ENCODE measurements around the gene TRIM15.
A peak's percentile ranks its signal among the peaks of the same experiment; 100 is the strongest.
"Not testable (repeated sequence)": the region's sequence is repeated elsewhere in the genome, so short reads cannot be mapped to it uniquely, and the experiment has no call there.

TRIM15 gene

GRCh38 chr6:30213957-30214656, 50.8 kb downstream of the TRIM15 start:
- Mint-ChIP-seq H3K4me3 (peak overlapping the region; percentile 93), H3K27me3 (no peaks in the 10 kb centered on the region), H3K36me3 (peaks cover 10% of the 10 kb centered on the region), H3K27ac (peak overlapping the region; percentile 98), H3K4me1 (ENCODE audit: low read depth) (peaks cover 49% of the 10 kb centered on the region), H3K9me3 (ENCODE audit: low read depth) (no peaks in the 10 kb centered on the region)

- peak overlapping the region; percentile 93 for H3K4me3 Mint-ChIP-seq
- peak overlapping the region; percentile 98 for H3K27ac Mint-ChIP-seq
- no peaks in the 10 kb centered on the region for H3K9me3 Mint-ChIP-seq (ENCODE audit: low read depth)
- H3K27me3 Mint-ChIP-seq, result no peaks in the 10 kb centered on the region
- H3K36me3 Mint-ChIP-seq, result peaks cover 10% of the 10 kb centered on the region
- peaks cover 49% of the 10 kb centered on the region for H3K4me1 Mint-ChIP-seq (ENCODE audit: low read depth)
Measured at GRCh38 chr6:30214657-30214982, 51.3 kb downstream of the TRIM15 start.

- Mint-ChIP-seq H3K4me3 (no peak overlapping the region), H3K36me3 (peaks cover 6% of the 10 kb centered on the region), H3K27ac (no peak overlapping the region), H3K9me3 (ENCODE audit: low read depth) (no peaks in the 10 kb centered on the region), H3K4me1 (ENCODE audit: low read depth) (peaks cover 37% of the 10 kb centered on the region), H3K27me3 (no peaks in the 10 kb centered on the region)
Measured at GRCh38 chr6:30216096-30216495, 52.8 kb downstream of the TRIM15 start.

DNA sequence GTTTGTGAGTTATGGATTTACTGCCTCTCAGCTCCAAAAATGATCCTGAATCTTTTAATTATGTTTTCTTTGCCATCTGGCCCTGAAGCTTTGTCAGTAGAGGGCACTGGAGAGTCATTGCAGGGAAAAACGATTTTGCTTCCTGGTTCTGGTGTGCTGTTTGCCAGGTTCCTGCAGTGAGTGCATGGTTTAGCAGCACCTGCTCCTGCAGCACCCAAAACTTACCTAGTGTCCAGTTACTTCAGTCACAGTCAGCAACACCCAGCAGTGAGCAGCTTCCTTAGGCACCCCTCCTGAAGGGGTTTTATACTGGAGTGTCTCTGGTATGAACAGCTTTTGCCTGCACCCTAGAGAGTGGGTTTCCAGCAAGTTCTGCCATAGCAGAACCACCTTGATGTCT, 55.9 kb downstream of the TRIM15 start:
- Mint-ChIP-seq H3K27me3 (no peaks in the 10 kb centered on the region), H3K27ac (no peak overlapping the region), H3K36me3 (peaks cover 9% of the 10 kb centered on the region), H3K4me1 (ENCODE audit: low read depth) (peaks cover 16% of the 10 kb centered on the region), H3K9me3 (ENCODE audit: low read depth) (peaks cover 5% of the 10 kb centered on the region), H3K4me3 (no peak overlapping the region)

DNA sequence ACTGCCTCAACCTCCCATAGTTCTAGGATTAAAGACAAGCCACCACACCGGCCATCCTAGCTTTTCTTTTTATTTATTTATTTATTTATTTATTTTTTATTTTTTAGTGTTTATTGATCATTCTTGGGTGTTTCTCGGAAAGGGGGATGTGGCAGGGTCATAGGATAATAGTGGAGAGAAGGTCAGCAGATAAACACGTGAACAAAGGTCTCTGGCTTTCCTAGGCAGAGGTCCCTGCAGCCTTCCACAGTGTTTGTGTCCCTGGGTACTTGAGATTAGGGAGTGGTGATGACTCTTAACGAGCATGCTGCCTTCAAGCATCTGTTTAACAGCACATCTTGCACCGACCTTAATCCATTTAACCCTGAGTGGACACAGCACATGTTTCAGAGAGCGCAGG, 58.0 kb downstream of the TRIM15 start:
- not testable (repeated sequence) for H3K27ac Mint-ChIP-seq

GRCh38 chr6:30221956-30222355, 58.6 kb downstream of the TRIM15 start:
- H3K27ac Mint-ChIP-seq; H3K36me3 Mint-ChIP-seq; H3K4me3 Mint-ChIP-seq; H3K4me1 Mint-ChIP-seq (ENCODE audit: low read depth); H3K27me3 Mint-ChIP-seq; H3K9me3 Mint-ChIP-seq (ENCODE audit: low read depth): not testable (repeated sequence)

More for the DNA sequence above, 58.0 kb downstream of the TRIM15 start:
- not testable (repeated sequence) for H3K9me3 Mint-ChIP-seq (ENCODE audit: low read depth); H3K27me3 Mint-ChIP-seq; H3K36me3 Mint-ChIP-seq; H3K4me3 Mint-ChIP-seq; H3K4me1 Mint-ChIP-seq (ENCODE audit: low read depth)

Measured in activated naive CD8-positive, alpha-beta T cell (primary cell).